Upper lobe of left lung (tissue), 4 donors: ENCODE results near the gene ETFB.

Experiments used
- EP300 ChIP-seq, 4 donors: sonication (generic); formaldehyde crosslinking; IDR thresholded peaks; one replicate each; pipeline ENCODE4 v1.5.1; 2017; ENCODE audit warnings: antibody characterized with exemption in 4 of 4, control low read depth in 2 of 4
- POLR2A ChIP-seq, 4 donors: fragments of 450-650 bp; IDR thresholded peaks; one replicate each; pipeline ENCODE4 v1.5.1; 2016 to 2017; ENCODE audit warnings: antibody characterized with exemption in 4 of 4, mild to moderate bottlenecking in 2 of 4
- POLR2AphosphoS5 ChIP-seq, 2 donors: sonication (generic); formaldehyde crosslinking; IDR thresholded peaks; one replicate each; pipeline ENCODE4 v1.5.1; 2017; ENCODE audit warnings: antibody characterized with exemption in 2 of 2
- TF ChIP-seq, protein P1 (sequence below), 6 experiments: fragments of 450-650 bp in 4 of 6; fragments of 200-600 bp in 2 of 6; sonication (generic) in 2 of 6; IDR thresholded peaks; one replicate each; pipeline ENCODE4 v1.5.1; 2016 to 2019; ENCODE audit warnings: antibody characterized with exemption in 6 of 6

DNA sequence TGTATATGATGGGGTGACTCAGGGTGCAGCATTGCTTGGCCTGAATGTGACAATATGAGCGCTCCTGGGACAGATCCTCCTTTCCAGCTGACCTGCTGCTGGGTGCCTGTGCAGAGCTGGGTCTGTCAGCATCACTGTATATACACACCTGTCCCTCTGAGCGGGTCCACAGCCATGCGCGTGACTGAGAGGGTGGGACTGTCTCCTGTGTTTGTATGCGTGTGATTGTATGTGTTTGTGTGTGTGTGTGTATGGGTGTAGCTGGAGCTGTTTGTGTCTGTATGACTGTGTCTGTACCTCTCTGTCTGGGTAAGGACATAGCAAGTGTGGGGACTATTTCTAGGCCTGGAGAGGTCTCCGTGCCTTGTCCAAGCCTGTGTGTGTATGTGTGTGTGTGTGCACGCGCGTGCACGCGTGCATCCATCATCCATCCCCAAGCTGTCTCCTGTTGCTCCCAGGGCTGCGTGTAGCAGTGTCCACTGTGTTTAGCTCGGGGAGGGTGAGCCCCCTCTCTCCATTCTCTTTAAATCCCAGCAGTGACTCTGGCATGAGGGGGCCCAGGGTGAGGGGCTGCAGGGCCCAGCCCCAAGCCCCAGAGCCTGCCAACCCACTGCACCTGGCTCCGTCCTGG, 46.4 kb downstream of the ETFB start:
- TF ChIP-seq, protein P1, sequence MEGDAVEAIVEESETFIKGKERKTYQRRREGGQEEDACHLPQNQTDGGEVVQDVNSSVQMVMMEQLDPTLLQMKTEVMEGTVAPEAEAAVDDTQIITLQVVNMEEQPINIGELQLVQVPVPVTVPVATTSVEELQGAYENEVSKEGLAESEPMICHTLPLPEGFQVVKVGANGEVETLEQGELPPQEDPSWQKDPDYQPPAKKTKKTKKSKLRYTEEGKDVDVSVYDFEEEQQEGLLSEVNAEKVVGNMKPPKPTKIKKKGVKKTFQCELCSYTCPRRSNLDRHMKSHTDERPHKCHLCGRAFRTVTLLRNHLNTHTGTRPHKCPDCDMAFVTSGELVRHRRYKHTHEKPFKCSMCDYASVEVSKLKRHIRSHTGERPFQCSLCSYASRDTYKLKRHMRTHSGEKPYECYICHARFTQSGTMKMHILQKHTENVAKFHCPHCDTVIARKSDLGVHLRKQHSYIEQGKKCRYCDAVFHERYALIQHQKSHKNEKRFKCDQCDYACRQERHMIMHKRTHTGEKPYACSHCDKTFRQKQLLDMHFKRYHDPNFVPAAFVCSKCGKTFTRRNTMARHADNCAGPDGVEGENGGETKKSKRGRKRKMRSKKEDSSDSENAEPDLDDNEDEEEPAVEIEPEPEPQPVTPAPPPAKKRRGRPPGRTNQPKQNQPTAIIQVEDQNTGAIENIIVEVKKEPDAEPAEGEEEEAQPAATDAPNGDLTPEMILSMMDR (IDR thresholded peaks at IDR 0.05), result no peak
- TF ChIP-seq POLR2AphosphoS5 (IDR thresholded peaks at IDR 0.05) (no peak), POLR2A (IDR thresholded peaks at IDR 0.05) (no peak), EP300 (IDR thresholded peaks at IDR 0.05) (no peak)
